ENCODE measurements around the gene CCSER2.
"Not testable (repeated sequence)": the region's sequence is repeated elsewhere in the genome, so short reads cannot be mapped to it uniquely, and the experiment has no call there.

The CCSER2 gene

DNA sequence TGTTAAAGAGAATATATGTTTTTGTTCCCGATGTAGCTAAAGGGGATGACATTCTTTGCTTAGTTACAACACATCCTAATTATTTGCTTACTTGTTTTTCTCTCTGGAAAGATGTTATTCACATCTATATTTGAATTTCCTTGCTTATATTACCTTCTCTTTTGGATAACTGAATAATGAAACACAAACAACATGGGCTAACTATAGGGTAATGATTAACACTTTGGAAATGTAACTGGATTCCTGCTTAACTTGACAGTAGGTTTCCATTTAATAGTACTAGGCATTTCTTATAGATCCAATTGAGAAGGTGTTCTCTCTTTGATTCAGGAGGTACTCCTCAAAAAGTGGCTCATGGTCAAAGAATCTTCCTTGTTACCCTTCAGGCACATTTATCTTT lies 141.1 kb downstream of the CCSER2 start:
- no peak for DNase-seq

DNA sequence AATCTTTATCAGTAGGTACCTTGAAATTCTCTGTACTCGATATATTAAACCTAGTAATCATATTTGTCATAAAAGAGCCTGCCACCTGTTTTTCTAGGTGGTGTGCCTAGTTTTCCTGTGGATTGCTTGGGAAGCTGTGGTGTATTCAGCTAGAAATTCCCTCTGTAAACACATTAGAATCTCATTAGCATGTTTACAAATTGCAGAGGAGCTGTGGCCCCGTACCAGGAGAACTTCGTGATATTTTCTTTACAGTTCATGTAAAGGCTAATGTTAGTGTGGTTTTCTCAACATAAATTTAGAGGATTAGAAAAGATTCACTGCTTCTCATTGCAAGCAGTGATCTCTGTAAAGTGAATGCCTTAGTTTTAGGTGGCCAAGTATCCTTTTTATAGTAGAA lies 144.7 kb downstream of the CCSER2 start:
- no peak for DNase-seq

- no peak for DNase-seq
These were observed 149.2 kb downstream of the CCSER2 start for GRCh38 chr10:84477398-84478128.

- no peak for DNase-seq
These were observed 149.8 kb downstream of the CCSER2 start for GRCh38 chr10:84478151-84478550.

GRCh38 chr10:84478679-84479078 lies 150.3 kb downstream of the CCSER2 start:
- DNase-seq: no peak

DNA sequence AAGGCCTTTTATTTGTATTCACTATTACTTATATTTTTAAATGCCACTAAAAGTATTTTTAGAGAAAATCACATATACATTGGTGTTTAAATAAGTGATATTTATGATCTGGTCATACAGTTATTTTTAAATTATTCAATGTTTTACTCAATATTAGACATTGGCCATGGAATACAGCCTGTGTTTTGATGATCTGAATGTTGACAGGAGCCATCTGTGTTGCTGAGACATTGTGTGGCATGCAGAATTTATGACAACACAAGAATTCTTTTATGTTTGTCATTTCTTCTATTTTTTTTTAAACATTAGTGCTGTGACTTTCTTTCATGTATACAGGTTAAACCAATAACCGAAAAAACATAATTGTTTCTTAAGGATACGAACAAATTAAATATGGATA lies 156.2 kb downstream of the CCSER2 start:
- DNase-seq: no peak

DNA sequence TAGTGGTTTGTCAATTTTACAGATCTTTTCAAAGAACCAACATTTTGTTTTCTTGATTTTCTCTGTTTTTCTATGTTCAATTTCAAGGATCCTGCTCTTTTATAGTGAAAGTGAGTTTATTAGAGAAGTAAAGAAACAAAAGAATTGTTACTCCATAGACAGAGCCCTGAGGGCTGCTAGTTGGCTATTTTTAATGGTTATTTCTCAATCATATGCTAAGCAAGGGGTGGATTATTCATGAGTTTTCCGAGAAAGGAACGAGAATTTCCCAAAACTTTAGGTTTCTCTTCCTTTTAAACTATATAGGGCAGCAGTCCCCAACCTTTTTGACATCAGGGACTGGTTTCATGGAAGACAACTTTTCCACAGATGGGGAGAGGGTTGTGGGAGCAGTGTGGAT lies 165.0 kb downstream of the CCSER2 start:
- no peak for DNase-seq

DNA sequence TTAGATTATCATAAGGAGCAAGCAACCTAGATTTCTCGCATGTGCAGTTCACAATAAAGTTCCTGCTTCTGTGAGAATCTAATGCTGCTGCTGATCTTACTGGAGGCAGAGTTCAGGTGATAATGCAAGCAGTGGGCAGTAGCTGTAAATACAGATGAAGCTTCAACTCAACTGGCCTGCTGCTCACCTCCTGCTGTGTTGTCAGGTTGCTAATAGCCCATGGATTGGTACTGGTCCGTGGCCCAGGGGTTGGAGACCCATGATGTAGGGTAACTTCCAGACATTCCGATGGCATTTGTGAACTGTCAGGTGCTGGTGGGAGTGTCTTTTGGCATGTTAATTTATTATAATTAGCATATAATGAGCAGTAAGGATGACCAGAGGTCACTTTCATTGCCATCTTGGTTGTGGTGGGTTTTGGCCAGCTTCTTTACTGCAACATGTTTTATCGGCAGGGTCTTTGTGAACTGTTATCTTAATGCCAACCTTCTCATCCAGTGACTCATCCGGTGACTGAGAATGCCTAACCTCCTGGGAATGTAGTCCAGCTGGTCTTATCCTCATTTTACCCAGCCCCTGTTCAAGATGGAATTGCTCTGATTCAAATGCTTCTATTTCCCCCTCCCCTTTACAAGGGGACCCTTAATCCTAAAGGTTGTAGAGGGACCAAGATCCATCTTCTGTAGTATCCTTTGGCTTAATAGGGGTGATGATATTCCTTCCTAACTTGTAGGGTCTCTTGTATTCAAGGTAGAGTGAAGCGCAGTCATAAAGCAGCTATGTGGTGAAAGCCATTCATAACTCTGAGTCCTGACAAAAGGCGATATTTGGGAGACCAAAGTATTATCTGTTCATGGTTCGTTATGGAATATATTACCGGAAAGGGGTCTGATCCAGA lies 165.8 kb downstream of the CCSER2 start:
- DNase-seq: no peak

DNA sequence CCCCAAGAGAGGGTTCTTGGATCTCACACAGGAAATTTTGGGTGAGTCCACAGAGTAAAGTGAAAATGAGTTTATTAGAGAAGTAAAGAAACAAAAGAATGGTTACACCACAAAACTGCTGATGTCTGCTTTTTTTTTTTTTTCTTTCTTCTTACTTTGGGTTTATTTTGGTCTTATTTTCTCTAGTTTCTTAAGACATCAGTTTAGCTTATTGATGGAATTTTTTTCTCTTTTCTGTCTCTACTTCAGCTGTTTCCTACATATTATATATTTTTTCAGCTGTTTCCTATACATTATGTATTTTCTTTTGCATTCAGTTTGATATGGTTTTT lies 166.4 kb downstream of the CCSER2 start:
- no peak for DNase-seq

DNA sequence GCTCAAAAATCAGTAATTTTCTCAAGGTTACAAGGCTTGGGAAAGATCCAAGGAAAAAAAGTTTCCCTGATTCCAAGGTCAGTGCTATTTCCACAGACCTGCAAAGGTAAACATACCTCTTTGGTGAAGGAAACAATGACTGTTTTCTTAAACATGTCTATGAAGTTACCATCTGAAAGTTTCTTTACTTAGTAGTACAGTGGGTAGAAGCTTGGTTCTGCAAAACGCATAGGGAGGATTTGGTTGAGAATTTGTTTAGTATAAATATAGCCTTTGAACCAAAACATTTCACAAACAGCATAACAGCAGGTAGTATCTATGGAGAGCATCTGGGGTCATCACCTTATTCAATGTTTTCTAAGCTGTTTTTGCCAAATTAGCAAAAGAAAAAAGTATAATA lies 169.6 kb downstream of the CCSER2 start:
- DNase-seq: no peak

GRCh38 chr10:84499039-84499438 lies 170.7 kb downstream of the CCSER2 start:
- DNase-seq: not testable (repeated sequence)

GRCh38 chr10:84499846-84500245 lies 171.5 kb downstream of the CCSER2 start:
- no peak for DNase-seq

GRCh38 chr10:84510121-84510520 lies 181.7 kb downstream of the CCSER2 start:
- DNase-seq: no peak

GRCh38 chr10:84511106-84511505 lies 182.7 kb downstream of the CCSER2 start:
- DNase-seq: no peak

- DNase-seq: no peak
These were observed 183.4 kb downstream of the CCSER2 start for GRCh38 chr10:84511709-84512285.

DNA sequence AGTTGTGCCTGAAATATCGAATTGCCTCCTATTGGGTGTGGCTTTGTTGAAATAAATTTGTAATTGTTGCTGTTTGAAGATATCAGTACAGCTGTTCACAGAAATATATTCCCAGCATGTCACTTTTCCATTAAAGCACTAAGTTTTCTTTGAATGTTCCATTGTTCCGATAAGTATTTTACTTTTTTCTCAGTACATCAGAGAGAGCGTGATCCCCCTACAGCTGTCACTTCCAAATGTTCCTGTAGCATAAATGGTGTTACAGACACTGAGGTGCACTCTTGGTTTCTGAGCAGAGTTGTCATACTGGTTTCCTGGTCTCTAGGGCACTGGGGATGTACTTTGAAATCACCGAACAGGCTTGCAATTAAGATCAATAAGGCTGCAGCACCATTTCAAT lies 189.2 kb downstream of the CCSER2 start:
- no peak for DNase-seq

- DNase-seq: no peak
These were observed 190.8 kb downstream of the CCSER2 start for GRCh38 chr10:84519235-84519634.

- DNase-seq: no peak
These were observed 192.6 kb downstream of the CCSER2 start for GRCh38 chr10:84521013-84521412.

DNA sequence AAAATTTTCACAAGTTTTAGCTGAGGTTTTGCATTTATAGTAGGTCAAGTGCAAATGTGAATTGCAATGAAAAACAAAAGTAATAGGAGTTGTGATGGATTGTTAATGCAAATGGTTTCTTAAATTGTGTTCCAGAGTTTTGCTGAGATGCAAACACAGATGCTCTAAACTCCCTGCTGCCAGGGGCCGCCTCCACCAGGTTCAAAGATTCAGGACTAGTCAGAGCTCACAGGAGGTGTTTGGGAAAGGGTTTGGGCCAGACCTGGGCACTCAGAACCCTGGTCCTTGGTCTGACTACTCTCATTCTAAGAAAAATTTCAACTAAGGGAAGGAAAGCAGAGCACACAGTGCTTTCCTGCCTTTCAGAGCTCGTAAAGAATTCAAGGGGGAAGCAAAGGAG lies 193.1 kb downstream of the CCSER2 start:
- no peak for DNase-seq

- no peak for DNase-seq
These were observed 194.4 kb downstream of the CCSER2 start for GRCh38 chr10:84522612-84523462.

- no peak for DNase-seq
These were observed 195.1 kb downstream of the CCSER2 start for GRCh38 chr10:84523526-84523925.

GRCh38 chr10:84524435-84524834 lies 196.0 kb downstream of the CCSER2 start:
- DNase-seq: no peak

All from CD4-positive, alpha-beta T cell treated with Interleukin-1 beta for 1 hour (primary cell).